Endothelial cell of umbilical vein (primary cell): Measurements from ENCODE around the gene PSMA1. TPM values are rescaled to one million over a fixed set of nuclear protein-coding genes. Genes with fewer than 3 reads are reported as not detected.

ENCODE experiments used
- BruUV-seq: library from RNA; stranded (reverse); fragments of 400-500 nt; replicated peaks from 2 replicates; lab custom pipeline; 2021; lab: Mats Ljungman, UMichigan
- CTCF ChIA-PET: fragments of 300-600, 350-600 bp; sonication (Branson Sonifier 250); formaldehyde crosslinking; loops from one replicate; lab custom pipeline; 2021; ENCODE audit warnings: antibody characterized with exemption, inconsistent platforms; lab: Charles Lee
- POLR2A ChIA-PET: fragments of 300-600, 350-600 bp; sonication (Branson Sonifier 250); formaldehyde crosslinking; loops from one replicate; lab custom pipeline; 2021; ENCODE audit warnings: antibody characterized with exemption, inconsistent platforms; lab: Charles Lee
- DNase-seq: peaks from one replicate; pipeline ENCODE4 v3.0.0-alpha.2; 2011; ENCODE audit warnings: low read depth, low spot score
- FAIRE-seq: peaks from 2 replicates; lab custom pipeline; 2011; peaks lifted over from hg19 to GRCh38; lab: Jason Lieb, UNC
- H2AFZ ChIP-seq: 2 replicates; pipeline ENCODE4 v1.6.0; 2012; ENCODE audit warnings: low read depth, low read length, control low read depth, inconsistent platforms
- H3K27ac ChIP-seq: 2 replicates; pipeline ENCODE4 v1.5.1; 2011; ENCODE audit warnings: low read depth, mild to moderate bottlenecking, control low read depth, low read length, moderate library complexity; ENCODE audit not compliant: insufficient read depth
- H3K27me3 ChIP-seq, 2 experiments: 2 replicates each; pipeline versions ENCODE4 v1.6.0 to v1.6.1; 2011; ENCODE audit warnings: low read length in 2 of 2, mixed read lengths in 1 of 2; ENCODE audit not compliant: control insufficient read depth in 2 of 2, insufficient read depth in 2 of 2
- H3K36me3 ChIP-seq, 2 experiments: 2 replicates in 1 of 2; 3 replicates in 1 of 2; pipeline ENCODE4 v1.5.1; 2011; ENCODE audit warnings: low read length in 2 of 2, mild to moderate bottlenecking in 1 of 2, moderate library complexity in 1 of 2; ENCODE audit not compliant: control insufficient read depth in 2 of 2, insufficient read depth in 2 of 2; ENCODE audit errors: extremely low read depth in 1 of 2
- H3K4me1 ChIP-seq: 3 replicates; pipeline ENCODE4 v1.5.1; 2011; ENCODE audit warnings: mild to moderate bottlenecking, low read length; ENCODE audit not compliant: control insufficient read depth, insufficient read depth; ENCODE audit errors: extremely low read depth
- H3K4me2 ChIP-seq: 2 replicates; pipeline ENCODE4 v1.6.1; 2011; ENCODE audit warnings: low read length, control low read depth, mixed read lengths; ENCODE audit not compliant: insufficient read depth
- H3K4me3 ChIP-seq, 3 experiments: fragments of 200-600 bp in 1 of 3; sonication (generic), shearing (Covaris generic) in 1 of 3; replicated peaks in 1 of 3; 2 replicates each; pipeline ENCODE4 v1.5.1; 2011 to 2016; ENCODE audit warnings: control low read depth in 3 of 3, low read length in 3 of 3, mild to moderate bottlenecking in 2 of 3, inconsistent platforms in 1 of 3, low read depth in 1 of 3, moderate library complexity in 1 of 3; ENCODE audit not compliant: insufficient read depth in 1 of 3
- H3K79me2 ChIP-seq: 2 replicates; pipeline ENCODE4 v1.6.0; 2012; ENCODE audit warnings: low read length, inconsistent platforms; ENCODE audit not compliant: control insufficient read depth, insufficient read depth
- H3K9ac ChIP-seq: replicated peaks from 2 replicates; pipeline ENCODE3; 2011; ENCODE audit warnings: low read length, control low read depth; ENCODE audit not compliant: insufficient read depth; ENCODE audit errors: extremely low read depth
- H3K9me1 ChIP-seq: replicated peaks from 3 replicates; pipeline ENCODE4 v1.6.0; 2011; ENCODE audit warnings: mild to moderate bottlenecking, low read length; ENCODE audit not compliant: control insufficient read depth, insufficient read depth; ENCODE audit errors: extremely low read depth
- H3K9me3 ChIP-seq: replicated peaks from 2 replicates; pipeline ENCODE4 v1.5.1; 2012; ENCODE audit warnings: low read length, inconsistent platforms; ENCODE audit not compliant: control insufficient read depth, insufficient read depth
- H4K20me1 ChIP-seq: replicated peaks from 2 replicates; pipeline ENCODE3; 2011; ENCODE audit warnings: mild to moderate bottlenecking, low read length; ENCODE audit not compliant: control insufficient read depth, insufficient read depth; ENCODE audit errors: extremely low read depth
- CTCF ChIP-seq, 2 donors: IDR thresholded peaks; 1 replicate in 1 of 2; 2 replicates in 1 of 2; pipeline ENCODE4 v1.5.1; 2011; ENCODE audit warnings: low read length in 2 of 2, mild to moderate bottlenecking in 2 of 2, moderate library complexity in 2 of 2, control low read depth in 1 of 2, inconsistent platforms in 1 of 2, low read depth in 1 of 2; ENCODE audit not compliant: insufficient read depth in 1 of 2; ENCODE audit errors: extremely low read depth in 1 of 2
- EZH2 ChIP-seq: IDR thresholded peaks from 2 replicates; pipeline ENCODE4 v1.6.1; 2012; ENCODE audit warnings: borderline replicate concordance, low read depth, mild to moderate bottlenecking, moderate library complexity, low read length, inconsistent platforms; ENCODE audit not compliant: severe bottlenecking
- FOS ChIP-seq: IDR thresholded peaks from 2 replicates; pipeline ENCODE4 v1.6.1; 2011; ENCODE audit warnings: mild to moderate bottlenecking, low read length, moderate library complexity, borderline replicate concordance; ENCODE audit not compliant: insufficient read depth
- GATA2 ChIP-seq: IDR thresholded peaks from 2 replicates; pipeline ENCODE4 v1.7.0; 2011; ENCODE audit warnings: low read depth, mild to moderate bottlenecking, moderate library complexity, mixed read lengths, low read length; ENCODE audit not compliant: insufficient read length, insufficient read depth
- JUN ChIP-seq: IDR thresholded peaks from 2 replicates; pipeline ENCODE4 v1.6.1; 2011; ENCODE audit warnings: borderline replicate concordance, low read depth; ENCODE audit not compliant: insufficient read length, insufficient read depth
- MAX ChIP-seq: IDR thresholded peaks from 2 replicates; pipeline ENCODE4 v1.6.1; 2011; ENCODE audit not compliant: insufficient read depth, insufficient read length
- MYC ChIP-seq: IDR thresholded peaks from one replicate; pipeline ENCODE4 v1.6.1; 2011; ENCODE audit warnings: mild to moderate bottlenecking, low read depth, low read length
- POLR2A ChIP-seq: IDR thresholded peaks from 2 replicates; pipeline ENCODE4 v1.6.1; 2012; ENCODE audit warnings: low read depth, mild to moderate bottlenecking, control low read depth, low read length
- POLR2AphosphoS5 ChIP-seq: IDR thresholded peaks from 2 replicates; pipeline ENCODE4 v1.6.1; 2012; ENCODE audit warnings: low read depth, mild to moderate bottlenecking, control low read depth, low read length, moderate library complexity; ENCODE audit not compliant: insufficient read depth
- dilution Hi-C: fragments of 300-500 bp; cut with MboI; formaldehyde crosslinking; loops from one replicate; pipeline ENCODE4 v1.15.0; 2019; ENCODE audit warnings: low sequenced_read_pairs; ENCODE audit not compliant: extremely low pct_ligation_motif_present
- intact Hi-C: fragments of 100-400 bp; cut with micrococcal nuclease; formaldehyde crosslinking; loops from one replicate; pipeline ENCODE4 v1.10.0; 2022
- polyA plus RNA-seq, 4 experiments: library from polyadenylated mRNA; depleted of rRNA in 3 of 4; stranded (reverse) in 3 of 4; unstranded in 1 of 4; fragments of >200 nt; gene quantifications; 2 replicates each; pipeline versions ENCODE4 v1.2.1 to v1.2.3, GENCODE V29; 2011 to 2012; ENCODE audit warnings: missing spikeins in 1 of 4
- total RNA-seq: library from RNA; stranded (reverse); gene quantifications from 2 replicates; pipeline ENCODE4 v1.2.3, GENCODE V29; 2021

PSMA1 gene
- total and polyA plus RNA-seq, 2 donors (not counting 3 experiments of a cell fraction or from before 2014, with no cell fraction given): 194 to 220 TPM

GRCh38 chr11:14503023-14503422, 17.2 kb downstream of the PSMA1 start:
- peaks cover 11 to 29% of the 10 kb centered on the region in 2 experiments for H3K36me3 ChIP-seq
- no peaks in the 10 kb centered on the region for H3K9me3 ChIP-seq
- H3K4me2 ChIP-seq: no peak overlapping the region
- no peaks in the 10 kb centered on the region for H3K9me1 ChIP-seq
- POLR2A ChIA-PET: no interaction called here
- no peak overlapping the region for H2AFZ ChIP-seq
- FAIRE-seq: no peak
- H3K9ac ChIP-seq: no peak overlapping the region
- no peak overlapping the region for H3K4me3 ChIP-seq
- H3K27ac ChIP-seq: no peak overlapping the region
- peaks cover 12% of the 10 kb centered on the region for H3K4me1 ChIP-seq
- dilution Hi-C loops: no loop called here
- intact Hi-C loops: no loop called here
- peaks cover 15% of the 10 kb centered on the region for H3K79me2 ChIP-seq
- peaks cover 2% of the 10 kb centered on the region for H4K20me1 ChIP-seq
- TF ChIP-seq GATA2 (no peak), MYC (no peak), MAX (no peak), POLR2AphosphoS5 (no peak)
- CTCF ChIA-PET: no interaction called here
- no peak for DNase-seq
- BruUV-seq: no TSS peak
- no peaks in the 10 kb centered on the region for H3K27me3 ChIP-seq

- BruUV-seq: no TSS peak
- peaks cover 8 to 24% of the 10 kb centered on the region in 2 experiments for H3K36me3 ChIP-seq
Observed at GRCh38 chr11:14502039-14502438, 18.1 kb downstream of the PSMA1 start.

More at GRCh38 chr11:14502039-14502438, 18.1 kb downstream of the PSMA1 start:
- no peak for DNase-seq
- Histone ChIP-seq H3K4me2 (no peak overlapping the region), H3K79me2 (peaks cover 25% of the 10 kb centered on the region), H4K20me1 (peaks cover 2% of the 10 kb centered on the region), H3K9me1 (no peaks in the 10 kb centered on the region), H3K4me3 (no peak overlapping the region), H2AFZ (no peak overlapping the region), H3K27me3 (no peaks in the 10 kb centered on the region), H3K27ac (no peak overlapping the region), H3K9me3 (no peaks in the 10 kb centered on the region), H3K9ac (no peak overlapping the region), H3K4me1 (peaks cover 18% of the 10 kb centered on the region)
- dilution Hi-C loops (no loop called here), intact Hi-C loops (no loop called here)
- ChIA-PET POLR2A (no interaction called here), CTCF (no interaction called here)
- TF ChIP-seq POLR2AphosphoS5: no peak
- no peak for TF ChIP-seq GATA2
- no peak for TF ChIP-seq CTCF (IDR thresholded peaks at IDR 0.05; ENCODE audit: extremely low read depth in 1 of 2, insufficient read depth in 1 of 2, low read depth in 1 of 2, low read length in 2 of 2)
- TF ChIP-seq FOS: no peak
- TF ChIP-seq EZH2: no peak
- no peak for TF ChIP-seq JUN
- no peak for TF ChIP-seq MAX
- no peak for TF ChIP-seq POLR2A
- TF ChIP-seq MYC: no peak
- FAIRE-seq: no peak
